ENCODE data around the gene MTREX.

The MTREX gene

GRCh38 chr5:55427157-55427556 lies 119.4 kb downstream of the MTREX start:
- DNase-seq (ENCODE audit: low read depth, low spot score) = no peak

- DNase-seq (ENCODE audit: low read depth, low spot score) = no peak
Observed at GRCh38 chr5:55429221-55429612, 121.4 kb downstream of the MTREX start.

GRCh38 chr5:55429613-55430253 lies 121.9 kb downstream of the MTREX start:
- no peak for DNase-seq (ENCODE audit: low read depth, low spot score)

- no peak for DNase-seq (ENCODE audit: low read depth, low spot score)
Observed at GRCh38 chr5:55432549-55432948, 124.8 kb downstream of the MTREX start.

- DNase-seq (ENCODE audit: low read depth, low spot score) = no peak
Observed at GRCh38 chr5:55437452-55437851, 129.7 kb downstream of the MTREX start.

- no peak for DNase-seq (ENCODE audit: low read depth, low spot score)
Observed at GRCh38 chr5:55437859-55438206, 130.0 kb downstream of the MTREX start.

- DNase-seq (ENCODE audit: low read depth, low spot score) = no peak
Observed at GRCh38 chr5:55438998-55439397, 131.2 kb downstream of the MTREX start.

GRCh38 chr5:55440188-55440646 lies 132.4 kb downstream of the MTREX start:
- no peak for DNase-seq (ENCODE audit: low read depth, low spot score)

GRCh38 chr5:55441107-55441771 lies 133.4 kb downstream of the MTREX start:
- no peak for DNase-seq (ENCODE audit: low read depth, low spot score)

- DNase-seq (ENCODE audit: low read depth, low spot score) = no peak
Observed at GRCh38 chr5:55441954-55442353, 134.2 kb downstream of the MTREX start.

- no peak for DNase-seq (ENCODE audit: low read depth, low spot score)
Observed at GRCh38 chr5:55445791-55446190, 138.0 kb downstream of the MTREX start.

GRCh38 chr5:55446640-55447351 lies 139.0 kb downstream of the MTREX start:
- DNase-seq (ENCODE audit: low read depth, low spot score) = no peak

GRCh38 chr5:55450050-55450765 lies 142.4 kb downstream of the MTREX start:
- no peak for DNase-seq (ENCODE audit: low read depth, low spot score)

- DNase-seq (ENCODE audit: low read depth, low spot score) = no peak
Observed at GRCh38 chr5:55451976-55452375, 144.2 kb downstream of the MTREX start.

GRCh38 chr5:55453211-55453610 lies 145.4 kb downstream of the MTREX start:
- no peak for DNase-seq (ENCODE audit: low read depth, low spot score)

GRCh38 chr5:55454282-55454681 lies 146.5 kb downstream of the MTREX start:
- no peak for DNase-seq (ENCODE audit: low read depth, low spot score)

- DNase-seq (ENCODE audit: low read depth, low spot score) = no peak
Observed at GRCh38 chr5:55456216-55456895, 148.6 kb downstream of the MTREX start.

- no peak for DNase-seq (ENCODE audit: low read depth, low spot score)
Observed at GRCh38 chr5:55459572-55459971, 151.8 kb downstream of the MTREX start.

- no peak for DNase-seq (ENCODE audit: low read depth, low spot score)
Observed at GRCh38 chr5:55463613-55464012, 155.8 kb downstream of the MTREX start.

GRCh38 chr5:55467862-55468551 lies 160.2 kb downstream of the MTREX start:
- no peak for DNase-seq (ENCODE audit: low read depth, low spot score)

GRCh38 chr5:55469839-55470238 lies 162.1 kb downstream of the MTREX start:
- no peak for DNase-seq (ENCODE audit: low read depth, low spot score)

Data from brain pericyte (primary cell).